Hepatocyte (in vitro differentiated cells): ENCODE results near the gene APEH. TPM values are rescaled to one million over a fixed set of nuclear protein-coding genes. Genes with fewer than 3 reads are reported as not detected.

Experiments used
- DNase-seq: peaks from one replicate; pipeline ENCODE4 v3.0.0-alpha.2; 2016; ENCODE audit warnings: low spot score
- H2AFZ ChIP-seq: fragments of 200-600 bp; sonication (generic); 2 replicates; pipeline ENCODE4 v1.6.0; 2016; ENCODE audit warnings: antibody characterized with exemption, mild to moderate bottlenecking
- H3K27ac ChIP-seq: fragments of 200-600 bp; sonication (generic); 2 replicates; pipeline ENCODE4 v1.5.1; 2016; ENCODE audit warnings: mild to moderate bottlenecking
- H3K27me3 ChIP-seq: fragments of 200-600 bp; sonication (generic); 2 replicates; pipeline ENCODE4 v1.6.1; 2016
- H3K36me3 ChIP-seq: fragments of 200-600 bp; sonication (generic); replicated peaks from 2 replicates; pipeline ENCODE4 v1.5.1; 2016; ENCODE audit warnings: low read depth; ENCODE audit not compliant: insufficient read depth
- H3K4me1 ChIP-seq: fragments of 200-600 bp; sonication (generic); 2 replicates; pipeline ENCODE4 v1.5.1; 2016; ENCODE audit warnings: mild to moderate bottlenecking, moderate library complexity; ENCODE audit not compliant: insufficient read depth
- H3K4me2 ChIP-seq: fragments of 200-600 bp; sonication (generic); 2 replicates; pipeline ENCODE4 v1.6.0; 2016
- H3K4me3 ChIP-seq: fragments of 200-600 bp; sonication (generic); 2 replicates; pipeline ENCODE4 v1.5.1; 2016; ENCODE audit warnings: mild to moderate bottlenecking
- H3K79me2 ChIP-seq: fragments of 200-600 bp; sonication (generic); 2 replicates; pipeline ENCODE4 v1.6.0; 2017; ENCODE audit warnings: mild to moderate bottlenecking
- H3K9me2 ChIP-seq: fragments of 200-600 bp; sonication (generic); replicated peaks from 2 replicates; pipeline ENCODE4 v1.6.0; 2017; ENCODE audit warnings: mild to moderate bottlenecking; ENCODE audit not compliant: insufficient read depth
- H3K9me3 ChIP-seq: fragments of 200-600 bp; sonication (generic); 2 replicates; pipeline ENCODE4 v1.5.1; 2016; ENCODE audit warnings: low read depth, mild to moderate bottlenecking
- H4K20me1 ChIP-seq: fragments of 200-600 bp; sonication (generic); 2 replicates; pipeline ENCODE4 v1.6.0; 2016; ENCODE audit warnings: mild to moderate bottlenecking; ENCODE audit not compliant: insufficient read depth, poor library complexity, severe bottlenecking
- EZH2 ChIP-seq: fragments of 200-600 bp; sonication (generic); IDR thresholded peaks from 2 replicates; pipeline ENCODE4 v1.6.1; 2016; ENCODE audit warnings: antibody characterized with exemption, mild to moderate bottlenecking, borderline replicate concordance
- EZH2phosphoT487 ChIP-seq: fragments of 200-600 bp; sonication (generic); IDR thresholded peaks from one replicate; pipeline ENCODE4 v1.6.1; 2018; ENCODE audit warnings: antibody characterized with exemption, mild to moderate bottlenecking, low read depth, moderate library complexity; ENCODE audit not compliant: unreplicated experiment, severe bottlenecking
- WGBS: methylation state at CpG from one replicate; pipeline ENCODE4 v1.1.6; 2016; ENCODE audit warnings: low lambda C conversion rate; ENCODE audit errors: missing lambda C conversion rate; 5-methylcytosine and 5-hydroxymethylcytosine counted together
- polyA plus RNA-seq: library from polyadenylated mRNA; unstranded; fragments of >200 nt; fragmentation: Nextera tagmentation; extraction: Ambion mirVana; gene quantifications from 2 replicates; pipeline ENCODE4 v1.2.1, GENCODE V29; 2016
- total RNA-seq: library from RNA; depleted of rRNA; stranded (reverse); fragments of >200 nt; gene quantifications from 2 replicates; pipeline ENCODE4 v1.2.3, GENCODE V29; 2014
- TF ChIP-seq, protein P1 (sequence below): fragments of 200-600 bp; sonication (generic); IDR thresholded peaks from 2 replicates; pipeline ENCODE4 v1.5.1; 2016; ENCODE audit warnings: antibody characterized with exemption, mild to moderate bottlenecking; ENCODE audit not compliant: poor library complexity

The APEH gene
- total and polyA plus RNA-seq, 2 experiments from 2014 or later, result 120 to 148 TPM

DNA sequence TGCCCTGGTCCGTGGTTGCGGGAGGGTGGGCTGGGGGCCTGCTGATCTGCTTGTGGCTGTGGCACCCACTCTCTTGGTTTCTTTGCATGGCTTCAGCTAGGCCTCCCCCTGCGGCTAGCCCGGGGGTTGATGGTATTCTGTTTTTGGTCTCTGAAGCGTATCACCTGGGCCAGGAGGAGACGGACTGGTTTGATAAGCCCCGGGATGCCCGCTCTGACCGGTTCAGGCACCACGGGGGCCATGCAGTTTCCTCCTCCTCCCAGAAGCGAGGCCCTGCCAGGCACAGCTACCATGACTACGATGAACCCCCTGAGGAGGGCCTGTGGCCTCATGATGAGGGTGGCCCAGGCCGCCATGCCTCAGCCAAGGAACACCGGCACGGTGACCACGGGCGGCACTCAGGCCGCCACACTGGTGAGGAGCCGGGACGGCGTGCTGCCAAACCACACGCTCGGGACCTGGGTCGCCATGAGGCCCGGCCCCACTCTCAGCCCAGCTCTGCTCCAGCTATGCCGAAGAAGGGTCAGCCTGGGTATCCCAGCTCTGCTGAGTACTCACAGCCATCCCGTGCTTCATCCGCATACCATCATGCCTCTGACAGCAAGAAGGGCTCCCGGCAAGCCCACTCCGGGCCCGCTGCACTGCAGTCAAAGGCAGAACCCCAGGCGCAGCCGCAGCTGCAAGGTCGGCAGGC lies 11.3 kb upstream of the APEH start:
- Histone ChIP-seq H3K4me3 (no peak overlapping the region), H4K20me1 (no peaks in the 10 kb centered on the region), H3K27ac (no peak overlapping the region), H3K27me3 (no peaks in the 10 kb centered on the region), H3K4me1 (peaks cover 15% of the 10 kb centered on the region), H3K9me3 (no peaks in the 10 kb centered on the region), H3K4me2 (no peak overlapping the region), H3K79me2 (no peaks in the 10 kb centered on the region), H2AFZ (no peak overlapping the region), H3K9me2 (no peaks in the 10 kb centered on the region), H3K36me3 (no peaks in the 10 kb centered on the region)
- WGBS, result 94% methylated on average over 34 of the region's 34 CpGs
- TF ChIP-seq EZH2phosphoT487, result no peak
- TF ChIP-seq, protein P1, sequence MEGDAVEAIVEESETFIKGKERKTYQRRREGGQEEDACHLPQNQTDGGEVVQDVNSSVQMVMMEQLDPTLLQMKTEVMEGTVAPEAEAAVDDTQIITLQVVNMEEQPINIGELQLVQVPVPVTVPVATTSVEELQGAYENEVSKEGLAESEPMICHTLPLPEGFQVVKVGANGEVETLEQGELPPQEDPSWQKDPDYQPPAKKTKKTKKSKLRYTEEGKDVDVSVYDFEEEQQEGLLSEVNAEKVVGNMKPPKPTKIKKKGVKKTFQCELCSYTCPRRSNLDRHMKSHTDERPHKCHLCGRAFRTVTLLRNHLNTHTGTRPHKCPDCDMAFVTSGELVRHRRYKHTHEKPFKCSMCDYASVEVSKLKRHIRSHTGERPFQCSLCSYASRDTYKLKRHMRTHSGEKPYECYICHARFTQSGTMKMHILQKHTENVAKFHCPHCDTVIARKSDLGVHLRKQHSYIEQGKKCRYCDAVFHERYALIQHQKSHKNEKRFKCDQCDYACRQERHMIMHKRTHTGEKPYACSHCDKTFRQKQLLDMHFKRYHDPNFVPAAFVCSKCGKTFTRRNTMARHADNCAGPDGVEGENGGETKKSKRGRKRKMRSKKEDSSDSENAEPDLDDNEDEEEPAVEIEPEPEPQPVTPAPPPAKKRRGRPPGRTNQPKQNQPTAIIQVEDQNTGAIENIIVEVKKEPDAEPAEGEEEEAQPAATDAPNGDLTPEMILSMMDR, result no peak
- TF ChIP-seq EZH2, result no peak
- DNase-seq, result no peak

DNA sequence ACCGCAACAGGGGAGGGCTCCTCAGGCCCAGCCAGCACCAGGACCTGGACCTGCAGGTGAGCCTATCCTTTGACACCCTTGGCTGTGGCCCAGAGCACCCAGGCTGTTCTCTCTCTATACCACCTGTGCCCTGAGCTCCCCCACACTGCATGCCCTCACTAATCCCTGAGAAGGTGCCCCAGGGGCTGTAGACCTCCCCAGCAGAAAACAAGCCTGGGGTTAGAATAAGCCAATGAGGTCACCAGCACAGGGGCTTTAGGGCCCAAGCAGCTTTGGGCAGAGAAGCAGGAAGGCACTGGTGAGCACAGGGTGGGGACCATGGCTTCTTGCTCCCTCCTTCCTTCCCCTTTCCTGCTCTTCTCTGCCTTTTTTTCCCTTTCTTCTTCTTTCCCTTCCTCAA lies 10.3 kb upstream of the APEH start:
- Histone ChIP-seq H3K4me1 (peaks cover 22% of the 10 kb centered on the region), H2AFZ (no peak overlapping the region), H4K20me1 (no peaks in the 10 kb centered on the region), H3K27me3 (no peaks in the 10 kb centered on the region), H3K27ac (no peak overlapping the region), H3K36me3 (no peaks in the 10 kb centered on the region), H3K9me3 (no peaks in the 10 kb centered on the region), H3K4me2 (no peak overlapping the region), H3K79me2 (no peaks in the 10 kb centered on the region), H3K4me3 (no peak overlapping the region), H3K9me2 (no peaks in the 10 kb centered on the region)
- WGBS, result 95% methylated on average over 1 of the region's 1 CpG
- no peak for DNase-seq
- TF ChIP-seq EZH2phosphoT487 (no peak), EZH2 (no peak)
- TF ChIP-seq, protein P1, result no peak

DNA sequence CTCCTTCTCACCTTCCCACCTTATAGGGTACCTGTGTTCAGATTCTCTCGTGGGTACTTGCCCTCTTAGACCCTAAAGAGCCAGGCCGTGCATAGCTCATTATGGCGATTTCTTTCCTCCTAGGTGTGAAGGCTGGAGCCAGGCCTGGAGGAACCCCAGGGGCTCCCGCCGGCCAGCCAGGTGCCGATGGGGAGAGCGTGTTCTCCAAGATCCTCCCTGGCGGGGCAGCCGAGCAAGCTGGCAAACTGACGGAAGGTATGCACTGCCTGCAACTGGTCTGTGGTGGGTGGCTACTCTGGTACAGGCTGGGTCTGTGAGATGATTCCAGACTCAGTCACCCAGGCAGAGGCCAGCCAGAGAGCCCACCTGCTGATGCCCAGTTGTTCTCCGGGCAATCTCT lies 9.9 kb upstream of the APEH start:
- no peaks in the 10 kb centered on the region for H3K36me3 ChIP-seq
- 94% methylated on average over 11 of the region's 11 CpGs for WGBS
- H3K9me3 ChIP-seq, result no peaks in the 10 kb centered on the region
- H3K4me2 ChIP-seq, result no peak overlapping the region
- TF ChIP-seq EZH2phosphoT487 (no peak), EZH2 (no peak)
- TF ChIP-seq, protein P1, result no peak
- H3K27me3 ChIP-seq, result no peaks in the 10 kb centered on the region
- H3K4me3 ChIP-seq, result no peak overlapping the region
- peaks cover 27% of the 10 kb centered on the region for H3K4me1 ChIP-seq
- no peak overlapping the region for H2AFZ ChIP-seq
- H3K79me2 ChIP-seq, result no peaks in the 10 kb centered on the region
- no peak overlapping the region for H3K27ac ChIP-seq
- DNase-seq, result no peak
- no peaks in the 10 kb centered on the region for H4K20me1 ChIP-seq
- H3K9me2 ChIP-seq, result no peaks in the 10 kb centered on the region
